Measurements from ENCODE around the gene OPCML.

Gene OPCML

DNA sequence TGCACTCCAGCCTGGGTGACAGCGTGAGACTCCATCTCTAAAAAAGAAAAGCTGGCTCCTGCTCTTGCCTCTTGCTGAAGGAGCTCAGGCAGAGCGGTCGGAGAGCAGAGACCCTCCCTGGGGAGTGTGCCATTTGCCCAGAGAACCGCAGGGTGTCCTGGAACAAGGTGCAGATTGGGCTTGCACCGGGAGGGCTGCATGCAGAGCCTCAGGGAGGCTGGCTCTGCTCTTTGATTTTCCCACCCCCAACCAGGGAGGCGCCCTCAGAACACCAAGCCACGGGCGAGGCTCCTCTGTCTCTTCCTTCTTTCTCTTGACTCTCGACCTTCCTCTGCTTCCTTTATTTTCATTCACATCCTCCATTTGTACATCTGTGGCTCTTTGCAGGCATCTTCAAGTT is 889.1 kb downstream of the OPCML start:
- Histone ChIP-seq H3K27me3 (ENCODE audit: insufficient read depth, low read depth) (no peaks in the 10 kb centered on the region), H3K4me1 (ENCODE audit: low read depth, poor library complexity, severe bottlenecking) (no peaks in the 10 kb centered on the region), H3K27ac (no peak overlapping the region), H3K4me3 (IDR thresholded peaks at IDR 0.05; ENCODE audit: insufficient read depth, low read depth, low read length) (no peak overlapping the region), H3K4me2 (no peak overlapping the region), H3K9ac (no peak overlapping the region), H3K36me3 (ENCODE audit: insufficient read depth) (no peaks in the 10 kb centered on the region), H4K20me1 (ENCODE audit: insufficient read depth) (no peaks in the 10 kb centered on the region), H3K79me2 (ENCODE audit: insufficient read depth, low read depth) (no peaks in the 10 kb centered on the region), H2AFZ (ENCODE audit: low read depth) (no peak overlapping the region)
- TF ChIP-seq, protein P1, sequence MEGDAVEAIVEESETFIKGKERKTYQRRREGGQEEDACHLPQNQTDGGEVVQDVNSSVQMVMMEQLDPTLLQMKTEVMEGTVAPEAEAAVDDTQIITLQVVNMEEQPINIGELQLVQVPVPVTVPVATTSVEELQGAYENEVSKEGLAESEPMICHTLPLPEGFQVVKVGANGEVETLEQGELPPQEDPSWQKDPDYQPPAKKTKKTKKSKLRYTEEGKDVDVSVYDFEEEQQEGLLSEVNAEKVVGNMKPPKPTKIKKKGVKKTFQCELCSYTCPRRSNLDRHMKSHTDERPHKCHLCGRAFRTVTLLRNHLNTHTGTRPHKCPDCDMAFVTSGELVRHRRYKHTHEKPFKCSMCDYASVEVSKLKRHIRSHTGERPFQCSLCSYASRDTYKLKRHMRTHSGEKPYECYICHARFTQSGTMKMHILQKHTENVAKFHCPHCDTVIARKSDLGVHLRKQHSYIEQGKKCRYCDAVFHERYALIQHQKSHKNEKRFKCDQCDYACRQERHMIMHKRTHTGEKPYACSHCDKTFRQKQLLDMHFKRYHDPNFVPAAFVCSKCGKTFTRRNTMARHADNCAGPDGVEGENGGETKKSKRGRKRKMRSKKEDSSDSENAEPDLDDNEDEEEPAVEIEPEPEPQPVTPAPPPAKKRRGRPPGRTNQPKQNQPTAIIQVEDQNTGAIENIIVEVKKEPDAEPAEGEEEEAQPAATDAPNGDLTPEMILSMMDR (conservative IDR thresholded peaks at IDR 0.05; ENCODE audit: low read depth, low read length) = no peak

DNA sequence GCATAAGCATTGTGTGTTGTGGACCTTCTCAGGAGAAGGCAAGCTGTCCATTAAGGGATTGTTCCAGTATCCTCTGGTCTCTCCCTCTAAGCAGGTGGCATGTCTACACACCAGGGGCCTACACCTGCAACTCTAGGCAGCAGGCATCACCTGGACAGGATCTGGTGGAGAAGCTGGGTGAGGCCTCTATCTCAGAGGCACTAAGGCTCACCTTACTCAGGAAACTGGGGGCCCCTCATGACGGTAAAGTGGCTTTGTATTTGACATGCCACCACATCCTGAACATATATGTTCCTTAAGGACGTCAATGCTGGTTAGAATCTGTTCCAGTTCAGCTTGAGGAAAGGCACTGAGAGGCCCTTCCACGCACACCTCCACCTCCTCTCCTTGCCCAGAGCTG is 891.3 kb downstream of the OPCML start:
- Histone ChIP-seq H4K20me1 (ENCODE audit: insufficient read depth) (no peaks in the 10 kb centered on the region), H3K27ac (no peak overlapping the region), H3K4me2 (no peak overlapping the region), H3K4me1 (ENCODE audit: low read depth, poor library complexity, severe bottlenecking) (no peaks in the 10 kb centered on the region), H3K27me3 (ENCODE audit: insufficient read depth, low read depth) (no peaks in the 10 kb centered on the region), H3K4me3 (IDR thresholded peaks at IDR 0.05; ENCODE audit: insufficient read depth, low read depth, low read length) (no peak overlapping the region), H2AFZ (ENCODE audit: low read depth) (no peak overlapping the region), H3K36me3 (ENCODE audit: insufficient read depth) (no peaks in the 10 kb centered on the region), H3K79me2 (ENCODE audit: insufficient read depth, low read depth) (no peaks in the 10 kb centered on the region), H3K9ac (no peak overlapping the region)
- TF ChIP-seq, protein P1 (conservative IDR thresholded peaks at IDR 0.05; ENCODE audit: low read depth, low read length) = no peak

DNA sequence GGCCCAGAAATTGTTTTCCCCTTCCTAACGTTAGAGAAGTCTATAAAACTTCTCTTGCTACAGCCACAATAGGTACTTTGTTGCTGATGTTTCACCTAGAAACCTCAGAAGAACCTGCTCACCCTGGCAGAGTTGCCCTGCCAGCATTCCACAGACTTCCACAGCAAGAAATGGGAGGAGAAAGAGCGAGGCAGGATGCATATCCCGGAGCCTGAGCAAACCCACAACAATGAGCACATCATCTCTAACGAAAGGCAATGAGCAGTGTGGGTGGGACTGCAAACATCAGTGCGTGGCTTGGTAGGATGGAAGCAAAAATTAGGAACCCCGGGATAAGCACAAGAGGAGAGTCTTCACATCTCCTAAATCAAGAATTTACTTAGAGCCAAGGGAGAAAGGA is 892.3 kb downstream of the OPCML start:
- Histone ChIP-seq H3K4me3 (IDR thresholded peaks at IDR 0.05; ENCODE audit: insufficient read depth, low read depth, low read length) (no peak overlapping the region), H3K9ac (no peak overlapping the region), H3K27me3 (ENCODE audit: insufficient read depth, low read depth) (no peaks in the 10 kb centered on the region), H3K36me3 (ENCODE audit: insufficient read depth) (no peaks in the 10 kb centered on the region), H3K27ac (no peak overlapping the region), H2AFZ (ENCODE audit: low read depth) (no peak overlapping the region), H3K79me2 (ENCODE audit: insufficient read depth, low read depth) (no peaks in the 10 kb centered on the region), H4K20me1 (ENCODE audit: insufficient read depth) (no peaks in the 10 kb centered on the region), H3K4me1 (ENCODE audit: low read depth, poor library complexity, severe bottlenecking) (no peaks in the 10 kb centered on the region), H3K4me2 (no peak overlapping the region)
- TF ChIP-seq, protein P1 (conservative IDR thresholded peaks at IDR 0.05; ENCODE audit: low read depth, low read length) = no peak

DNA sequence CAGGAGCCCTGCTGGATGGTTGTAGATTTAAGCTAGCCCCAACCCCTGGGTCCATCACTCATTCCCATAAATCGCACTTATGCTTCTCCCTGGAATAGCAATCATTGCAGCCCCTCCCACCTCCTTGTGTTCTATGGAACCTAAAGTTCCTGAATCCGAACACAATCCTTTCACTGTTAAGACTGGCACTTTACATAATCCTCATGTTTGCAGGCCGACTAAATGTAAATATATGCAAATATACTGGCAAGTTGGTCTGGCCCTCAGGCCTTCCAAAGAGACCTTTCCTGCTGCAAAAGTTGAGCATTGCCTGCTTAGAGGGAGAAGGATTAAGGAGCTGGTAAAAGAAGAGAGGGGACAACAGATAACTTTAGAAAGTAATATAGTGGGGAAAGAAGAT is 892.9 kb downstream of the OPCML start:
- no peaks in the 10 kb centered on the region for H3K27me3 ChIP-seq (ENCODE audit: insufficient read depth, low read depth)
- no peaks in the 10 kb centered on the region for H3K36me3 ChIP-seq (ENCODE audit: insufficient read depth)
- no peak overlapping the region for H3K9ac ChIP-seq
- TF ChIP-seq, protein P1 (conservative IDR thresholded peaks at IDR 0.05; ENCODE audit: low read depth, low read length) = no peak
- no peak overlapping the region for H3K4me3 ChIP-seq (IDR thresholded peaks at IDR 0.05; ENCODE audit: insufficient read depth, low read depth, low read length)
- no peak overlapping the region for H3K27ac ChIP-seq
- no peaks in the 10 kb centered on the region for H4K20me1 ChIP-seq (ENCODE audit: insufficient read depth)
- H3K4me1 ChIP-seq (ENCODE audit: low read depth, poor library complexity, severe bottlenecking) = no peaks in the 10 kb centered on the region
- H2AFZ ChIP-seq (ENCODE audit: low read depth) = no peak overlapping the region
- no peak overlapping the region for H3K4me2 ChIP-seq
- no peaks in the 10 kb centered on the region for H3K79me2 ChIP-seq (ENCODE audit: insufficient read depth, low read depth)

DNA sequence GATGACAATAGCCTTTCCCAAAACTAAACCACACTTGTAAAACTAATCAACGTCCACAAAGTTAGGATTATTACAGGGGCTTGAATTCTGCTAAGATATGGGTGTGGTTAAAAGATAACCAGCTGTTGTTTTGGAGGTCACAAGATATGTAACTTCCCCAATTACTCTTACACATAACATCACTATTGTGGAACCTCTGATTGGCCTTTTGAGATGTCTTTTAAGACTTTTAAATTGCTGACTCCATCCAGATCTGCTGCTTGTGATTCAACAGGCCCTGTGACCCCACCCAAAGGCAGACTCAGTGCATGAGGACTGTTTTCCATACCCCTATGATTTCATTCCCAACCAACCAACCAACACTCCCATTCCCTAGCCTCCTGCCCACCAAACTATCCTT is 893.9 kb downstream of the OPCML start:
- Histone ChIP-seq H3K27me3 (ENCODE audit: insufficient read depth, low read depth) (no peaks in the 10 kb centered on the region), H3K79me2 (ENCODE audit: insufficient read depth, low read depth) (no peaks in the 10 kb centered on the region), H3K4me2 (no peak overlapping the region), H4K20me1 (ENCODE audit: insufficient read depth) (no peaks in the 10 kb centered on the region), H2AFZ (ENCODE audit: low read depth) (no peak overlapping the region), H3K27ac (no peak overlapping the region), H3K9ac (no peak overlapping the region), H3K4me3 (IDR thresholded peaks at IDR 0.05; ENCODE audit: insufficient read depth, low read depth, low read length) (no peak overlapping the region), H3K36me3 (ENCODE audit: insufficient read depth) (no peaks in the 10 kb centered on the region), H3K4me1 (ENCODE audit: low read depth, poor library complexity, severe bottlenecking) (no peaks in the 10 kb centered on the region)
- TF ChIP-seq, protein P1 (conservative IDR thresholded peaks at IDR 0.05; ENCODE audit: low read depth, low read length) = no peak

Measured in KMS-11 (cell line).